GM21825 (cell line): ENCODE data around the gene CSTF2T.

Source experiments
- ATAC-seq: cut with Tn5 transposase; IDR thresholded peaks from one replicate; pipeline ENCODE4 v1.9.1; 2021; ENCODE audit warnings: mild to moderate bottlenecking, moderate library complexity; ENCODE audit not compliant: unreplicated experiment

CSTF2T gene

DNA sequence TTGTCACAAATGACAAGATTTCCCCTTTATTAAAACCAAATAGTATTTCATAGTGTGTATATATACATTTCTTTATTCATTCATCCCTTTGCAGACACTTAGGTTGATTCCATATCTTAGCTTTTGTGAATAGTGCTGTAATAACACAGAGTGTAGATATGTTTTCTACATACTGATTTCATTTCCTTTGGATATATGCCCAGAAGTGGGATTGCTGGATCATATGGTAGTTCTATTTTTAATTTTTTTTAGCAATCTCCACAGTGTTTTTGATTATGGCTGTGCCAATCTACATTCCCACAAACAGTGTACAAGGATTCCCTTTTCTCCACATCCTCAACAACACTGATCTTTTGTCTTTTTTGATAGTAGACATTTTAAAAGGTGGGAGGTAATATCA, 46.4 kb downstream of the CSTF2T start:
- no peak for ATAC-seq

DNA sequence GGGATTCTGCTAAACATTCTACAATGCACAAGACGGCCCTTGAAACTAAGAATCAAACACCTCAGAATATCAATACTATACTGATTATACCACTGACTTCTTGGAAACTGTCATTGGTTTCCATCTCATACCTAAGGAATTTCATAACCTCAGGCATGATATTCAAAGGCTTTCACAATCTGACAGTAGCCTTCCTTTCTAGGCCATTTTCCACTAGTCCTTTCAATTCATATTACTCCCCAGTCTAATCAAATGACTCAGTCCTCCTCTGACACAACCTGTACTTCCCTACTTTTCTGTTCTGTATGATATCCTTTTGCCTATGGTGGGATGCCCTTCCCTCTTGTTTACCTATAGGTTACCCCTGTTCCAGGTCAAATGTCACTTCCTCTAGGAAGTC, 48.3 kb downstream of the CSTF2T start:
- ATAC-seq: no peak

DNA sequence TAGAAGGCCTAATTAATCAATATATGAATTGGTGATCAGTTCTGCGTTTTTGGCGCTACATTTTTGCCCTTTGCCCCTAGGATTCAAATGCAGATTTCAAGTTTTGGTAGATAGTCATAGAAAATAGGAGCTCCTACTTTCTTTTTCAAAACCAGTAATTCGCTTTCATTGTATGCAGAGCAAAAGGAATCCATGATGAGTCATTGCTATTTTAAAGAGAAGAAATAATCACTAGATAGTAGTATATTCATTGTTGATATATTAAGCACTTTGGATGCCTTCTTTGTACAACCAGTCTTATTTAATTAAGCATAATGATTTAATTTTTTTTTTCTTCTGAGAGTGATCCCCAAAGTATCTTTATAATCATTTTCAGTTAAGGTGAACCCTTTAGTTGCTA, 50.3 kb downstream of the CSTF2T start:
- ATAC-seq: no peak
